Activated CD4-positive, alpha-beta memory T cell treated with anti-CD3 and anti-CD28 coated beads, Interleukin-2, amount 10 ng/mL, durations not matched to agents 7 days and 5 days (primary cell): ENCODE results near the gene TFDP1. TPM values are rescaled to one million over a fixed set of nuclear protein-coding genes. Genes with fewer than 3 reads are reported as not detected.
"Not testable (repeated sequence)": the region's sequence is repeated elsewhere in the genome, so short reads cannot be mapped to it uniquely, and the experiment has no call there.

Experiments used
- CTCF ChIA-PET: fragments of 350-600 bp; sonication (Branson Sonifier 250); formaldehyde crosslinking; loops from one replicate; lab custom pipeline; 2021; ENCODE audit warnings: antibody characterized with exemption, inconsistent platforms; lab: Charles Lee
- POLR2A ChIA-PET: fragments of 350-600 bp; sonication (Branson Sonifier 250); formaldehyde crosslinking; loops from one replicate; lab custom pipeline; 2021; ENCODE audit warnings: antibody characterized with exemption; lab: Charles Lee
- DNase-seq: peaks from one replicate; pipeline ENCODE4 v3.0.0-alpha.2; 2020
- H3K27ac Mint-ChIP-seq: one replicate; pipeline ENCODE4 v1.8.0; 2021; ENCODE audit warnings: mild to moderate bottlenecking, mixed read lengths
- H3K27me3 Mint-ChIP-seq: one replicate; pipeline ENCODE4 v1.8.0; 2021; ENCODE audit warnings: mixed read lengths
- H3K36me3 Mint-ChIP-seq: one replicate; pipeline ENCODE4 v1.8.0; 2021; ENCODE audit warnings: low read depth, mixed read lengths
- H3K4me1 Mint-ChIP-seq: one replicate; pipeline ENCODE4 v1.8.0; 2021; ENCODE audit warnings: mixed read lengths
- H3K4me3 Mint-ChIP-seq: one replicate; pipeline ENCODE4 v1.8.0; 2021; ENCODE audit warnings: mild to moderate bottlenecking, mixed read lengths
- H3K9me3 Mint-ChIP-seq: one replicate; pipeline ENCODE4 v1.8.0; 2021; ENCODE audit warnings: mixed read lengths
- total RNA-seq, 2 experiments: library from RNA; stranded (reverse); gene quantifications; one replicate each; pipeline ENCODE4 v1.2.3, GENCODE V29; 2021

The TFDP1 gene
- total RNA-seq, 2 experiments from 2014 or later: 128 to 130 TPM

DNA sequence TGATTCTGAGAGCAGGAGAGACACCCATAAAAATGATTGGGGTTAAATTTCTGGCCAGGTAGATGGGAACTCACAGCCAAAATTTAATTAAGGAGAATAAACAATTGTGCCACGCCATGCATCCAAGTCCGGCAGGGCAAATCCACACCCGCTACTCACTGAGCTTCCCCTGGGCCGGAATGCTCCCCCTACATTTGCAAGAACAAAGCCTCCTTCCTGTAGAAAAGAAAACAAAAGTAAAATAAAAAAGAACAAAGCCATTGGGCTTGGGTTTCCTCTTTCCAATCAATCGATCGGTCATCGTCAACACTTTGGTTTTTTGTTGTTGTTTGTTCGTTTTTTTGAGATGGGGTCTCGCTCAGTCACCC, 30.2 kb upstream of the TFDP1 start:
- DNase-seq: no peak
- H3K36me3 Mint-ChIP-seq: peaks cover 9% of the 10 kb centered on the region
- no peaks in the 10 kb centered on the region for H3K9me3 Mint-ChIP-seq
- H3K4me1 Mint-ChIP-seq: no peaks in the 10 kb centered on the region
- CTCF ChIA-PET: no interaction called here
- H3K27me3 Mint-ChIP-seq: no peaks in the 10 kb centered on the region
- POLR2A ChIA-PET: interaction anchor here (1.1 kb wide), 1 partner anchor 30 kb away, joined by 3 read pairs; the partner anchor contains the start of gene TFDP1
- H3K27ac Mint-ChIP-seq: no peak overlapping the region
- no peak overlapping the region for H3K4me3 Mint-ChIP-seq

DNA sequence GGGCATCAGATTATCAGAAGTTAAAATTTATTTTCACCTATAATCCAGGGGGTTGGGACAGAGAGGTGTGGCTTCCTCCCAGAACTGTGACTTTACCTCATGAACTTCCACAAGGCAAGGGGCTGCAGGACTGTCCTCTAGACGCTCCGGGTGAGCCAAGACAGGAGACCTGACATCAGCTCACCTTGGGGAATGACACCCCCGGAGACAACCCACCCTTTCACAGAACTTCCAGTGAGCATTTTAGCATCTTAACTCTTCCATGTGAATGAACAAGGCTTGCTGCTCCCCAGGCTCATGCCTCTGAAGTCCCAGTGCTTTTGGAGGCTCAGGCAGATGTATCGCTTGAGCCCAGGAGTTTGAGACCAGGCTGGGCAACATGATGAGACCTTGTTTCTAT, 29.4 kb upstream of the TFDP1 start:
- no peak for DNase-seq
- POLR2A ChIA-PET: interaction anchor here (1.1 kb wide), 1 partner anchor 29 kb away, joined by 3 read pairs; the partner anchor contains the start of gene TFDP1
- H3K27me3 Mint-ChIP-seq: no peaks in the 10 kb centered on the region
- no peak overlapping the region for H3K27ac Mint-ChIP-seq
- H3K4me3 Mint-ChIP-seq: no peak overlapping the region
- no peaks in the 10 kb centered on the region for H3K9me3 Mint-ChIP-seq
- CTCF ChIA-PET: no interaction called here
- peaks cover 9% of the 10 kb centered on the region for H3K36me3 Mint-ChIP-seq
- H3K4me1 Mint-ChIP-seq: no peaks in the 10 kb centered on the region

- Mint-ChIP-seq H3K4me1 (no peaks in the 10 kb centered on the region), H3K36me3 (no peaks in the 10 kb centered on the region), H3K27ac (no peak overlapping the region), H3K27me3 (no peaks in the 10 kb centered on the region), H3K4me3 (no peak overlapping the region), H3K9me3 (no peaks in the 10 kb centered on the region)
- POLR2A ChIA-PET: no interaction called here
- DNase-seq: peak; percentile 12
- CTCF ChIA-PET: no interaction called here
These were observed 27.5 kb upstream of the TFDP1 start for GRCh38 chr13:113557013-113557412.

DNA sequence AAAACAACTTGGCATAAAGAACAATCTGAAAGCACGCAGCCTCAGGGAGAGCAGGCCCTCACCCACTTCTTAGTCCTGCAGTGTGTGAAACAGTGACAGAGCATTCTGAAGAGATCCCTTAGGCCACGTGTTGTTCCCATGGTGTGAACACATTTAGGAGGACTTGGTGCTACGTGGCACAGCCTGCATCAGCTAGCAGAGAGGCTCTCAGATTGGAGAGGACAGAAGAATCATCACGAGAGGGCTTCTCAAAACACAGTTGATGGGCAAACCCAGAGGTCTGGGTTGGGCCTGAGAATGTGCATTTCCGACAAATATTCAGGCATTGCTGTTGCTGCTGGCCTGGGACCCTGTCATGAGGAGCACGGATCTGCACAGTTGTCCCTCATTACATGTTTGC, 26.1 kb upstream of the TFDP1 start:
- ChIA-PET POLR2A (no interaction called here), CTCF (no interaction called here)
- no peaks in the 10 kb centered on the region for H3K9me3 Mint-ChIP-seq
- no peak for DNase-seq
- H3K36me3 Mint-ChIP-seq: no peaks in the 10 kb centered on the region
- H3K27ac Mint-ChIP-seq: no peak overlapping the region
- H3K4me3 Mint-ChIP-seq: no peak overlapping the region
- no peaks in the 10 kb centered on the region for H3K4me1 Mint-ChIP-seq
- peaks cover 1% of the 10 kb centered on the region for H3K27me3 Mint-ChIP-seq

GRCh38 chr13:113559061-113559460, 25.5 kb upstream of the TFDP1 start:
- peak; percentile 12 for DNase-seq
- Mint-ChIP-seq H3K9me3 (no peaks in the 10 kb centered on the region), H3K36me3 (no peaks in the 10 kb centered on the region), H3K27ac (no peak overlapping the region), H3K4me1 (no peaks in the 10 kb centered on the region), H3K4me3 (no peak overlapping the region), H3K27me3 (peaks cover 1% of the 10 kb centered on the region)
- CTCF ChIA-PET: no interaction called here
- POLR2A ChIA-PET: no interaction called here

- CTCF ChIA-PET: no interaction called here
- Mint-ChIP-seq H3K4me1 (no peaks in the 10 kb centered on the region), H3K27ac (no peak overlapping the region), H3K4me3 (no peak overlapping the region), H3K9me3 (no peaks in the 10 kb centered on the region), H3K36me3 (no peaks in the 10 kb centered on the region), H3K27me3 (peaks cover 1% of the 10 kb centered on the region)
- POLR2A ChIA-PET: no interaction called here
- peak; percentile 7 for DNase-seq
These were observed 24.5 kb upstream of the TFDP1 start for GRCh38 chr13:113559901-113560644.

- Mint-ChIP-seq H3K27me3 (peaks cover 1% of the 10 kb centered on the region), H3K4me1 (no peaks in the 10 kb centered on the region), H3K9me3 (no peaks in the 10 kb centered on the region), H3K27ac (no peak overlapping the region), H3K4me3 (no peak overlapping the region), H3K36me3 (no peaks in the 10 kb centered on the region)
- DNase-seq: peak; percentile 13
- CTCF ChIA-PET: no interaction called here
- POLR2A ChIA-PET: no interaction called here
These were observed 23.7 kb upstream of the TFDP1 start for GRCh38 chr13:113560645-113561416.

- no peaks in the 10 kb centered on the region for H3K9me3 Mint-ChIP-seq
- no peak overlapping the region for H3K4me3 Mint-ChIP-seq
- no peaks in the 10 kb centered on the region for H3K4me1 Mint-ChIP-seq
- ChIA-PET CTCF (interaction anchor here (0.6 to 1.5 kb wide), 4 partner anchors 12 to 619 kb away, joined by 3 to 5 read pairs (median 4); no protein-coding TSS in a partner anchor), POLR2A (no interaction called here)
- DNase-seq: peak; percentile 12
- peaks cover 1% of the 10 kb centered on the region for H3K27me3 Mint-ChIP-seq
- no peaks in the 10 kb centered on the region for H3K36me3 Mint-ChIP-seq
- no peak overlapping the region for H3K27ac Mint-ChIP-seq
These were observed 23.0 kb upstream of the TFDP1 start for GRCh38 chr13:113561417-113562084.

DNA sequence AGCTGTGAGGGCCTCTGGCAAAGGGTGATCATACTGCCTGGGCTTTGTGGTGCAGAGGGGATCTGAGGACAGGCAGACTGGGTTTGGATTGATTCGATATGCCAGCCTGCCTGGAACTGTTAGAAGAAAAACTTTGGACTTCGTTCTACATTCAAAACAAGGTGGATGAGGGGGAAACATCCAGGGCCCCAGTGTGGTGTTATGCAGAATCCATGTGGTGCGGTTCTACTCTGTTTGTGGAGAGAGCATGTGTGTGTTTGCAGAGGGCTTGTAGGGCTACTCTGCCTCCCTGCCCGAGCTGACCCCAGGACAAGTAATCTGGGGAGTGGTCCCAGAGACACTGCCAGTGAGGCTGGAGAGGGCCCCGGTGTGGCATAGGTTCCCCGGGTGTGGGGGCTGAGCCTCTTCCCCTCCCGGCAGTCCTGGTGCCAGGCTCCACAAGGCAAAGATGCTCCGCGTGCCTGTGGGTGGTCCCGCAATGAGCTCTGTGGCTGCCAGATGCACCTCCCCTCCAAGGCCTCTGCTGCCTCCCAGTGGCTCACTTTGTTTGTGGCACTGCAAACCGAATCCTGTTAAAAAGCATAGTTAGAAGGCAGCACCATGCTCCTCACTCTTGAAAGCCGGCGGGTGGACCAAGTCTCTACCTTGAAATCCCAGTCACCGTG, 22.3 kb upstream of the TFDP1 start:
- H3K27ac Mint-ChIP-seq: no peak overlapping the region
- peak; percentile 53 for DNase-seq
- H3K9me3 Mint-ChIP-seq: no peaks in the 10 kb centered on the region
- H3K27me3 Mint-ChIP-seq: peaks cover 6% of the 10 kb centered on the region
- no peaks in the 10 kb centered on the region for H3K4me1 Mint-ChIP-seq
- H3K4me3 Mint-ChIP-seq: no peak overlapping the region
- no peaks in the 10 kb centered on the region for H3K36me3 Mint-ChIP-seq
- ChIA-PET POLR2A (no interaction called here), CTCF (interaction anchor here (0.6 to 1.5 kb wide), 4 partner anchors 12 to 619 kb away, joined by 3 to 5 read pairs (median 4); no protein-coding TSS in a partner anchor)

DNA sequence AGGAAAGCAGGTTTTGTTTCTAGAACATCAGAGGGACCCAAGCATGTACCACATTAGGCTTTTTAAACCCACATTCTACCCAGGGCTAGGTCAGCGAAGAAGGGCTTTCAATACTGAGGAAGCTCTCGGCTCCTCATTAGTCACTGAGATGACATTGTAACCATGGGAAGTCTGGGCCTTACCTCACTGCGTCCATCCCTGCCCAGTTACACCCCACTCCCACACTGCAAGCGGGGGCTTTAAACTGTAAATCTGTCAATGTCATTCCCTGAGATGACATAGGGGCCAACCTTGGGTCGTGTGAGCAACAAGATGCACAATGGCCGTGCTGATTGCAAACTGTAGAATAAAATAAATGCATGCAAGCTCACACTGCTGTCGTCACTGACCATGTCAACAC, 21.7 kb upstream of the TFDP1 start:
- POLR2A ChIA-PET: no interaction called here
- Mint-ChIP-seq H3K4me1 (no peaks in the 10 kb centered on the region), H3K27me3 (peaks cover 8% of the 10 kb centered on the region), H3K27ac (no peak overlapping the region), H3K36me3 (no peaks in the 10 kb centered on the region), H3K9me3 (no peaks in the 10 kb centered on the region), H3K4me3 (no peak overlapping the region)
- CTCF ChIA-PET: interaction anchor here (1.0 to 1.5 kb wide), 3 partner anchors 13 to 620 kb away, joined by 3 to 5 read pairs (median 4); no protein-coding TSS in a partner anchor
- DNase-seq: no peak

DNA sequence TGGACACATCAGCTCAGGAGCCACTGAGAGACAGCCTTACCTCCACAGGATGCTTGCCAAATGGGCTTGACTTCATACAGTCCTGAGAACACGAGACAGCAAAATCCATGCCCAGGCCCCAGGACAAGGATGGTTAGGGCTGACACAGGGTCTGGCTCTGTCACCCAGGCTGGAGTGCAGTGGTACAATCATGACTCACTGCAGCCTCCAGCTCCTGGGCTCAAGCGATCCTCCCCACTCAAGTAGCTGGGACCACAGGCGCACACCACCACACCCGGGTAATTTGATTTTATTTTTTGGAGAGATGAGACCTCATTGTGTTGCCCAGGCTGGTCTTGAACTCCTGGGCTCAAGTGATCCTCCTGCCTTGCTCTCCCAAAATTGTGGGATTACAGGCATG, 21.0 kb upstream of the TFDP1 start:
- H3K4me3 Mint-ChIP-seq, H3K4me1 Mint-ChIP-seq, H3K27me3 Mint-ChIP-seq, H3K9me3 Mint-ChIP-seq, POLR2A ChIA-PET, H3K27ac Mint-ChIP-seq, H3K36me3 Mint-ChIP-seq: not testable (repeated sequence)
- CTCF ChIA-PET: interaction anchor here (1.1 to 1.5 kb wide), 2 partner anchors 21 to 621 kb away, joined by 4 to 5 read pairs; no protein-coding TSS in a partner anchor
- DNase-seq: peak; percentile 4

GRCh38 chr13:113564331-113565023, 20.1 kb upstream of the TFDP1 start:
- Mint-ChIP-seq H3K4me1 (no peaks in the 10 kb centered on the region), H3K27ac (no peak overlapping the region), H3K9me3 (no peaks in the 10 kb centered on the region), H3K27me3 (peaks cover 20% of the 10 kb centered on the region), H3K36me3 (no peaks in the 10 kb centered on the region), H3K4me3 (no peak overlapping the region)
- POLR2A ChIA-PET: no interaction called here
- CTCF ChIA-PET: interaction anchor here (1.1 kb wide), 1 partner anchor 20 kb away, joined by 4 read pairs; no protein-coding TSS in a partner anchor
- peak; percentile 7 for DNase-seq
